HepG2 (cell line): ENCODE data around the gene GBA2. TPM values are rescaled to one million over a fixed set of nuclear protein-coding genes. Genes with fewer than 3 reads are reported as not detected.

ENCODE experiments used
- BRF2 ChIP-seq: sonication (generic); formaldehyde crosslinking; IDR thresholded peaks from 2 replicates; pipeline ENCODE4 v1.8.1; 2022; ENCODE audit warnings: mild to moderate bottlenecking, missing genetic modification reagents
- E2F2 ChIP-seq: sonication (generic); formaldehyde crosslinking; IDR thresholded peaks from 2 replicates; pipeline ENCODE4 v1.4.0; 2020; ENCODE audit warnings: missing genetic modification reagents, borderline replicate concordance
- KDM6A ChIP-seq: IDR thresholded peaks from 2 replicates; pipeline ENCODE4 v1.6.1; 2016; ENCODE audit warnings: low read depth
- NCOA5 ChIP-seq: sonication (generic); formaldehyde crosslinking; IDR thresholded peaks from 2 replicates; pipeline ENCODE4 v1.4.0; 2020; ENCODE audit warnings: missing genetic modification reagents
- NR2C2 ChIP-seq: sonication (generic); formaldehyde crosslinking; IDR thresholded peaks from 2 replicates; pipeline ENCODE4 v1.4.0; 2020; ENCODE audit warnings: missing genetic modification reagents, mild to moderate bottlenecking, moderate library complexity, borderline replicate concordance
- PHB2 ChIP-seq: fragments of 450-650 bp; IDR thresholded peaks from 2 replicates; pipeline ENCODE4 v1.6.1; 2018; ENCODE audit not compliant: partially characterized antibody
- RARG ChIP-seq: sonication (generic); formaldehyde crosslinking; IDR thresholded peaks from 2 replicates; pipeline ENCODE4 v1.4.0; 2020; ENCODE audit warnings: low read depth, mild to moderate bottlenecking, missing genetic modification reagents
- SETDB1 ChIP-seq: sonication (generic); formaldehyde crosslinking; IDR thresholded peaks from 2 replicates; pipeline ENCODE4 v1.5.1; 2020; ENCODE audit warnings: missing genetic modification reagents, mild to moderate bottlenecking, borderline replicate concordance
- SIN3A ChIP-seq: IDR thresholded peaks from 2 replicates; pipeline ENCODE4 v1.6.1; 2011; ENCODE audit warnings: low read depth, mild to moderate bottlenecking, control low read depth, low read length, borderline replicate concordance
- THAP8 ChIP-seq: sonication (generic); formaldehyde crosslinking; IDR thresholded peaks from 2 replicates; pipeline ENCODE4 v1.5.1; 2020; ENCODE audit warnings: missing genetic modification reagents, mild to moderate bottlenecking, borderline replicate concordance
- TIGD3 ChIP-seq: sonication (generic); formaldehyde crosslinking; IDR thresholded peaks from 2 replicates; pipeline ENCODE4 v1.5.1; 2020; ENCODE audit warnings: mild to moderate bottlenecking, missing genetic modification reagents, borderline replicate concordance
- ZHX2 ChIP-seq, 2 experiments: sonication (generic) in 1 of 2; formaldehyde crosslinking in 1 of 2; IDR thresholded peaks; 2 replicates each; pipeline versions ENCODE4 v1.6.1 to v1.9.0; 2014 to 2022; ENCODE audit warnings: antibody characterized with exemption in 1 of 2, borderline replicate concordance in 1 of 2, inconsistent platforms in 1 of 2, low read depth in 1 of 2, missing genetic modification reagents in 1 of 2
- ZNF547 ChIP-seq: sonication (generic); formaldehyde crosslinking; IDR thresholded peaks from 2 replicates; pipeline ENCODE4 v1.5.1; 2020; ENCODE audit warnings: mild to moderate bottlenecking, missing genetic modification reagents
- ZNF644 ChIP-seq: IDR thresholded peaks from 2 replicates; pipeline ENCODE4 v1.6.1; 2016; ENCODE audit warnings: low read depth
- ZNF670 ChIP-seq: sonication (generic); formaldehyde crosslinking; IDR thresholded peaks from 2 replicates; pipeline ENCODE4 v1.8.0; 2022; ENCODE audit warnings: mild to moderate bottlenecking, missing genetic modification reagents, borderline replicate concordance
- ZNF749 ChIP-seq: sonication (generic); formaldehyde crosslinking; IDR thresholded peaks from 2 replicates; pipeline ENCODE4 v1.8.0; 2022; ENCODE audit warnings: mild to moderate bottlenecking, missing genetic modification reagents, moderate library complexity, borderline replicate concordance
- ZNF777 ChIP-seq: sonication (generic); formaldehyde crosslinking; IDR thresholded peaks from 2 replicates; pipeline ENCODE4 v1.4.0; 2020; ENCODE audit warnings: missing genetic modification reagents
- polyA plus RNA-seq, 8 experiments: library from polyadenylated mRNA; depleted of rRNA in 3 of 8; stranded (reverse) in 7 of 8; unstranded in 1 of 8; fragments of >200 nt; fragmentation: Illumina TruSeq in 4 of 8; extraction: Trizol in 4 of 8; gene quantifications; 2 replicates each; pipeline versions ENCODE4 v1.2.1 to v1.2.3, GENCODE V29; 2011 to 2016; ENCODE audit warnings: low read depth in 4 of 8, missing spikeins in 1 of 8, mixed read lengths in 1 of 8; ENCODE audit not compliant: insufficient read depth in 1 of 8
- total RNA-seq, 5 experiments: library from RNA; depleted of rRNA; stranded (reverse); fragments of >200 nt; fragmentation: Illumina TruSeq; extraction: Trizol; gene quantifications; 2 replicates each; pipeline ENCODE4 v1.2.3, GENCODE V29; 2016; ENCODE audit warnings: low read depth in 1 of 5

The GBA2 gene
- total and polyA plus RNA-seq, 2 of the 13 experiments (the other 11 are each of a cell fraction or from before 2014, with no cell fraction given), result 37.5 to 86.1 TPM

- TF ChIP-seq ZNF777 (peak; percentile 67; the same call in 1 of the 2 replicates), NR2C2 (CRISPR knock-in tag) (peak; percentile 59), PHB2 (no peak), SIN3A (no peak), SETDB1 (CRISPR knock-in tag) (no peak), ZNF670 (CRISPR knock-in tag) (0 out of 2 replicates have a peak, but pooled peaks have one; percentile 4), E2F2 (CRISPR knock-in tag) (peak; percentile 75; the same call in 1 of the 2 replicates), ZNF749 (CRISPR knock-in tag) (0 out of 2 replicates have a peak, but pooled peaks have one; percentile 32), RARG (no peak), THAP8 (no peak; the same call in 1 of the 2 replicates), ZNF644 (CRISPR knock-in tag) (no peak), ZHX2 (IDR thresholded peaks at IDR 0.05; ENCODE audit: low read depth) (no peak), ZHX2 (CRISPR knock-in tag; IDR thresholded peaks at IDR 0.05; ENCODE audit: borderline replicate concordance) (peak; percentile 69; the same call in 1 of the 2 replicates), BRF2 (CRISPR knock-in tag) (no peak; the same call in 1 of the 2 replicates), KDM6A (CRISPR knock-in tag) (no peak), NCOA5 (CRISPR knock-in tag) (no peak), TIGD3 (CRISPR knock-in tag) (no peak), ZNF547 (CRISPR knock-in tag) (peak; percentile 48; the same call in 1 of the 2 replicates)
Measured at GRCh38 chr9:35756275-35757225, 7.5 kb upstream of the GBA2 start (continued).
